Putamen (tissue), 1 donor: ENCODE measurements around the gene TMSB15B.
"Not testable (repeated sequence)": the region's sequence is repeated elsewhere in the genome, so short reads cannot be mapped to it uniquely, and the experiment has no call there.

Source experiments
- DNase-seq: peaks from one replicate; pipeline ENCODE4 v3.0.0-alpha.2; 2016; ENCODE audit warnings: low spot score

TMSB15B gene

GRCh38 chrX:103962411-103963278 is at the start of gene TMSB15B:
Gene TMSB15B (plus strand): TSS chrX:103962627.
- not testable (repeated sequence) for DNase-seq

- DNase-seq: no peak
Measured at GRCh38 chrX:103913356-103914020, 48.9 kb upstream of the TMSB15B start.

- no peak for DNase-seq
Measured at GRCh38 chrX:103918050-103918449, 44.4 kb upstream of the TMSB15B start.

DNA sequence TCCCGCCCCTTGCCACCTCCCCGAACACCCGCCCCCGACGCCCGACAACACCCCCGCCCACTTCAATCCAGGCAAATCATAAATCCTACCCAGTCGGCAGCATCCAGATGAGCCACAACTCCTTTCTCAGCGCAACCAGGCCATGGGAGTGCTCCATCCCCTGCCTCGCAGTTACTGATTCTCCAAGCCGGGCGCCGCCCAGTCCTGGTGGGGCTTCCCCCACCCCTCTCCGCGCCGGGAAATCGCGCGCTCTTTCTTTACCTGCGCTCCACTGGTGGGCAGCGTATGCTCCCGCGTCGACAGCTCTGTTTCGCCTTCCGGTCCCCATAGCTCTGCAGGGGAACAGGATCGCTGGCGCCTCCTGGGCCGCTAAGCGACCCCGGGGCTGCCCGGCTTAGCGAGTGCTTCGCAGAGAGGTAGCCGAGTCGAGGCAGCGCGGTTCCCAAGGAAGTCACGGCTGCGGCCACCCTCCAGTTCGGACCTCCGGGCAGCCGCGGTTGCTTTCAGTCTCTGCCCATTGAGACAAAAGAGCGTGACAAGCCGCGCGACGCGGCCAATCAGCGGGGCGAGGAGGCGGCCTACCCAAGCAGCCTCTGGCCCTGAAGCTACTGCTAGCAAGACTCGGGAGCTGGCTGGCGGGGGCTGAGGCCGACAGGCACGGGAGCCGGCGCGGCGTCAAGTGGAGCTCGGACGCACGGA is 43.7 kb upstream of the TMSB15B start:
- DNase-seq: peak; percentile 39

DNA sequence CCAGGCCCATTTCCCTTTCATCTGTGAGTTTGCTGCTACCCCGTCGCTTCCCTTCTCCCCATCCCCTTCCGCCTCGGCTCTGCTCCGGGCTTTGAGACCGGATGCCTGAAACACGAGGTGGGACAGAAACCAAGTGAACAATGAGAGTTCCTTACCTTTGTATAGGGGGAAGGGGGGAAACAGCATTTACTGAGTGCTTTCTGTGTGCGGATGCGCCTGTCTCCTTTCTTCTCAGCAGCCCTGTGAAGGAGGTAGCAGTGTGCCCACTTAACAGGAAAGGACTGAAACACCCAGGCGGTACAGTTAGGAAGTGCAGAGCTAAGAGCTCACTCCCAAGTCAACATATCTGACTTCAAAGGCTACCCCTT is 43.2 kb upstream of the TMSB15B start:
- DNase-seq: peak; percentile 10

GRCh38 chrX:103920515-103920914 is 41.9 kb upstream of the TMSB15B start:
- DNase-seq: not testable (repeated sequence)

- DNase-seq: no peak
Measured at GRCh38 chrX:103927030-103927429, 35.4 kb upstream of the TMSB15B start.

GRCh38 chrX:103927633-103928032 is 34.8 kb upstream of the TMSB15B start:
- DNase-seq: no peak

- DNase-seq: no peak
Measured at GRCh38 chrX:103932133-103932532, 30.3 kb upstream of the TMSB15B start.

- not testable (repeated sequence) for DNase-seq
Measured at GRCh38 chrX:103940257-103940656, 22.2 kb upstream of the TMSB15B start.

DNA sequence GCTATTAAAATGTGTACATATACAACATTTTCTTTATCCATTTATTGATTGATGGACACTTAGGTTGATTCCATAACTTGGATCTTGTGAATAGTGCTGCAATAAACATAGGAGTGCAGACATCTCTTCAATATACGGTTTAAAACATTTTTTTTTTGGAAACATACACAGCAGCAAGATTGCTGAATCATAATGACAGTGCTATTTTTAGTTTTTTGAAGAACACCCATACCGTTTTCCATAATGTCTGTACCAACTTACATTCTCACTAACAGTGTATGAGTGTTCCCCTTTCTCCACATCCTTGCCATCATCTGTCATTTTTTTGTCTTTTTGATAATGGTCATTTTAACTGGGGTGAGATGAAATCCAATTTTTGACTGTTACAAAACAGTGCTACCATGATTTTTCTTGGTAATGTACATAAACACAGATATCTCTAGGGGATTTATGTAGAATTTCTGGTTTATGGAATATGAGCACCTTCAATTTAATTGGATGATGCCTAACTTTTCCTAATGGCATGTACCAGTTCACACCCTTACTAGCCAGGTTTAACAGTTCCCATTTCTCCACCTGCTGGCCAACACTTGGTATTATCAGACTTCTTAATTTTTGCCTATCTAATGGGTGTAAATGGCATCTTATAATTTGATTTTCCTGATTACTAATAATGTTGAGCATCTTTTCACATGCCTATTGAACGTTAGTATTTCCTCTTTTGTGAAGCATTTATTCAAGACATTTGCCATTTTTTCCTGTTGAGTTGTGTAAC is 21.0 kb upstream of the TMSB15B start:
- peak; percentile 8 for DNase-seq

DNA sequence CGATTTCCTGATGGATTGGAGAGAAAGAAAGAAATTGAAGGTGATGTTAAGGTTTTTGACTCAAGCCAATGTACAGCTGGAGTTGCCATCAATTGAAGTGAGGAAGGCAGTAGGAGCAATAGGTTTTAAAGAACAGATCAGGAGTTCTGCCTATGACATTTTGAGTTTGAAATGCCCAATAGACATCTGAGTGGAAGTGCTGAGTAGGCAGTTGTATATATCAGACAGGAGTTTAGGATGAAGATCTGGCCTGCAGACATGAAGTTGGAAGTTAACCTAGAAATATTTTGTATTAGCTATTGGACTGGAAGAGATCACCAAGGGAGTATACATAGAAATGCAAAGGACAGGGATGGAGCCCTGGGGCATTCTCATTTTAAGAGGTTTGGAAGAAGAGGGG is 12.9 kb upstream of the TMSB15B start:
- DNase-seq: no peak

GRCh38 chrX:103953353-103953752 is 9.1 kb upstream of the TMSB15B start:
- DNase-seq: no peak

DNA sequence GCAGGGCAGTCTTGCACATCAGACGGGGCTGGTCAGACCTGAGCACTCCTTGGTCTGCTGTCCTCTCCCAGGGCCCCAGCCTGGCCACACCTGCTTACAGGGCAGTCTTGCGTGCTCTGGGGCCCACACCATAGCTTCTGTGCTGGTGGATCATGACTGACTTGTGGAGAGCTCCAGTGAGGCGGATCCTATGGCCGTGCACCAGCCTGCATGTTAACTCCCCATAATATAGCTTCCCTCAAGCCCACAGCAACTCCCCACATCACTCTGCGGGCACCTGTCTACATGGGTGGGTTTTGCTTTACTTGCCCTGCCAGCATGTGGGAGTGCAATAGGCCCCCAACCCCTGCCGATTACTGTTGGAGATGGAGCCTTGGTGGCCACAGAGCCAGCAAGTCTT is 8.2 kb upstream of the TMSB15B start:
- no peak for DNase-seq

GRCh38 chrX:103960599-103960998 is 1.8 kb upstream of the TMSB15B start:
- not testable (repeated sequence) for DNase-seq

GRCh38 chrX:103983508-103983907 is 21.1 kb downstream of the TMSB15B start:
- not testable (repeated sequence) for DNase-seq

DNA sequence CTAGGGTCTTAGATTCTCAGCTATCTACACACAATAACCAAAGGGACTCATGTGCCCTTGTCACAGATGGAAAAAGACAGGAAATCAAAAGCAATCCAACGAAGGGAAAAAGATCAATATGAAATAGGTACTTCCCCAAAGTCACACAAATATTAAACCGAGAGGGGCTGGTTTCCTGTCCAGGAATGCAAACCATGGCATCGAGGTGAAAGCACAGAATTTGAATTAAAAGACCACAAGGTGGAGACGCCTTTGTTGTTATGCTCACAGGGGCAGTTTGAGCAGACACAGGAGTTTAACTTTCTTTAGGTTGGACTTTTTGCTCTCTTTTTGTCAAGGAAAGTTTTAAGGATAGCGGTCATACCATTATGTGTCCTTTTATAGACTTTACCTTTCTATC is 36.8 kb downstream of the TMSB15B start:
- DNase-seq: no peak

- no peak for DNase-seq
Measured at GRCh38 chrX:104008831-104009230, 46.4 kb downstream of the TMSB15B start.

- DNase-seq: no peak
Measured at GRCh38 chrX:104013158-104013557, 50.7 kb downstream of the TMSB15B start.

GRCh38 chrX:104013606-104014005 is 51.2 kb downstream of the TMSB15B start, which contains the start of gene H2BW1:
Gene H2BW1 (minus strand): TSS chrX:104013708. CDS start chrX:104013576, 132 bp downstream.
- no peak for DNase-seq

DNA sequence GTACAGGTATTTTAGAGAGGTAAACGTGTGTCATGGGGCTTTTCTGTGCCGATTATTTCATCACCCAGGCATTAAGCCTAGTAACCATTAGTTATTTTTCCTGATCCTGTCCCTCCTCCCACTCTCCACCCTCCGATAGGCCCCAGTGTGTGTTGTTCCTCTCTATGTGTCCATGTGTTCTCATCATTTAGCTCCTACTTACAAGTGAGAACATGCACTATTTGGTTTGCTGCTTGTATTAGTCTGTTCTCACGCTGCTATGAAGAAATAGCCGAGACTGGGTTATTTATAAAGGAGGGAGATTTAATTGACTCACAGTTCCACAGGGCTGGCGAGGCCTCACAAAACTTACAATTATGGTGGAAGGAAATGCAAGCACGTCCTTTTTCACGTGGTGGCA is 53.1 kb downstream of the TMSB15B start:
- DNase-seq: not testable (repeated sequence)
